Upper lobe of right lung (tissue), 1 donor: ENCODE data around the gene PIRT. TPM values are rescaled to one million over a fixed set of nuclear protein-coding genes. Genes with fewer than 3 reads are reported as not detected.
A peak's percentile ranks its signal among the peaks of the same experiment; 100 is the strongest.

ENCODE experiments used
- ATAC-seq: fragments of 200-7000 bp; cut with Tn5 transposase; one replicate; pipeline ENCODE4 v1.9.1; 2020; ENCODE audit warnings: mild to moderate bottlenecking, moderate library complexity
- DNase-seq: peaks from one replicate; pipeline ENCODE4 v3.0.0-alpha.2; 2020
- H3K27ac ChIP-seq: fragments of 200-600 bp; one replicate; pipeline ENCODE4 v1.8.0; 2022
- H3K27me3 ChIP-seq: fragments of 200-600 bp; one replicate; pipeline ENCODE4 v1.8.0; 2022; ENCODE audit warnings: mild to moderate bottlenecking
- H3K36me3 ChIP-seq: fragments of 200-600 bp; one replicate; pipeline ENCODE4 v1.8.0; 2022
- H3K4me1 ChIP-seq: fragments of 200-600 bp; one replicate; pipeline ENCODE4 v1.8.0; 2022
- H3K4me3 ChIP-seq: fragments of 200-600 bp; one replicate; pipeline ENCODE4 v1.8.0; 2022; ENCODE audit warnings: mild to moderate bottlenecking
- H3K9me3 ChIP-seq: fragments of 200-600 bp; one replicate; pipeline ENCODE4 v1.8.0; 2022
- intact Hi-C: fragments of 100-400 bp; cut with DNase I; formaldehyde crosslinking; loops from one replicate; pipeline ENCODE4 v1.11.0; 2022
- long read RNA-seq: library from polyadenylated mRNA; unstranded; transcript quantifications from one replicate; pipeline ENCODE4 v2.0.0, GENCODE V29; 2021
- total RNA-seq: library from RNA; stranded (reverse); fragmentation: NEBNext Ultra II Directional; extraction: Animal tissue kit (Norgen Biotek cat#: 25700); gene quantifications from one replicate; pipeline ENCODE4 v1.2.1, GENCODE V29; 2021
- TF ChIP-seq, protein P1 (sequence below): fragments of 200-600 bp; IDR thresholded peaks from one replicate; pipeline ENCODE4 v1.8.0; 2022; ENCODE audit warnings: antibody characterized with exemption
- donor health status: DM: no; HTN: yes; CAD: no; lungs with severe emphysema.

The PIRT gene
- not detected for total RNA-seq
- long read RNA-seq: 0 reads

- DNase-seq: no peak
- Histone ChIP-seq H3K4me1 (no peaks in the 10 kb centered on the region), H3K9me3 (no peaks in the 10 kb centered on the region), H3K27me3 (no peaks in the 10 kb centered on the region), H3K36me3 (no peaks in the 10 kb centered on the region), H3K27ac (no peak within 1 kb of the TSS), H3K4me3 (no peak within 1 kb of the TSS)
- TF ChIP-seq, protein P1, sequence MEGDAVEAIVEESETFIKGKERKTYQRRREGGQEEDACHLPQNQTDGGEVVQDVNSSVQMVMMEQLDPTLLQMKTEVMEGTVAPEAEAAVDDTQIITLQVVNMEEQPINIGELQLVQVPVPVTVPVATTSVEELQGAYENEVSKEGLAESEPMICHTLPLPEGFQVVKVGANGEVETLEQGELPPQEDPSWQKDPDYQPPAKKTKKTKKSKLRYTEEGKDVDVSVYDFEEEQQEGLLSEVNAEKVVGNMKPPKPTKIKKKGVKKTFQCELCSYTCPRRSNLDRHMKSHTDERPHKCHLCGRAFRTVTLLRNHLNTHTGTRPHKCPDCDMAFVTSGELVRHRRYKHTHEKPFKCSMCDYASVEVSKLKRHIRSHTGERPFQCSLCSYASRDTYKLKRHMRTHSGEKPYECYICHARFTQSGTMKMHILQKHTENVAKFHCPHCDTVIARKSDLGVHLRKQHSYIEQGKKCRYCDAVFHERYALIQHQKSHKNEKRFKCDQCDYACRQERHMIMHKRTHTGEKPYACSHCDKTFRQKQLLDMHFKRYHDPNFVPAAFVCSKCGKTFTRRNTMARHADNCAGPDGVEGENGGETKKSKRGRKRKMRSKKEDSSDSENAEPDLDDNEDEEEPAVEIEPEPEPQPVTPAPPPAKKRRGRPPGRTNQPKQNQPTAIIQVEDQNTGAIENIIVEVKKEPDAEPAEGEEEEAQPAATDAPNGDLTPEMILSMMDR: no peak
- ATAC-seq: no peak
- intact Hi-C loops: loop anchor here (10.0 kb wide), 1 partner anchor 193 kb away; no protein-coding TSS in a partner anchor
Measured at GRCh38 chr17:10837921-10838320, at the start of gene PIRT. TSS of gene PIRT (minus strand) at chr17:10838087. CDS start at chr17:10825645, 12,442 bp downstream.

DNA sequence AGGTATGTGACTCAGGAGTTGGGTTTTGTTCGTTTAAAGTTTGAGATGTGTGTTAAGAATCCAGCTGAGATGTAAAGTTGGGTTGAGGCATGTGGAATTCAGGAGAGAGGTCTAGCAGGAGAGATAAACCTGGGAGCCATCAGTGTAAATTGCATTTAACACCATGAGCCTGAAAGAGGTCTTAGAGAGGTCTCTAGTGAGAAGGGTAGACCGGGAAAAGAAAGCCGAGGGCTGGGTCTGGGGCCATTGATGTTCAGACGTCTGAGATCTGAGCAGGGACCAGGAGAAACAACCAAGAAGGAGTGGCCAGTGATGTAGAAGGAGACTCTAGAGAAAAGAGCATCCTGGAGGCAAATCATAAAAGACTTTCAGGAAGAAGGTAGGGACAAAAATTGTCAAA, 44.1 kb upstream of the PIRT start:
- TF ChIP-seq, protein P1: no peak

GRCh38 chr17:10879190-10879836, 41.4 kb upstream of the PIRT start:
- intact Hi-C loops: no loop called here
- TF ChIP-seq, protein P1: peak; percentile 25

More for the DNA sequence above, 44.1 kb upstream of the PIRT start:
- Histone ChIP-seq H3K9me3 (no peaks in the 10 kb centered on the region), H3K27me3 (peaks cover 5% of the 10 kb centered on the region), H3K36me3 (no peaks in the 10 kb centered on the region), H3K27ac (no peak overlapping the region), H3K4me3 (no peak overlapping the region), H3K4me1 (no peaks in the 10 kb centered on the region)
- DNase-seq (no peak), ATAC-seq (no peak)
- intact Hi-C loops: no loop called here

DNA sequence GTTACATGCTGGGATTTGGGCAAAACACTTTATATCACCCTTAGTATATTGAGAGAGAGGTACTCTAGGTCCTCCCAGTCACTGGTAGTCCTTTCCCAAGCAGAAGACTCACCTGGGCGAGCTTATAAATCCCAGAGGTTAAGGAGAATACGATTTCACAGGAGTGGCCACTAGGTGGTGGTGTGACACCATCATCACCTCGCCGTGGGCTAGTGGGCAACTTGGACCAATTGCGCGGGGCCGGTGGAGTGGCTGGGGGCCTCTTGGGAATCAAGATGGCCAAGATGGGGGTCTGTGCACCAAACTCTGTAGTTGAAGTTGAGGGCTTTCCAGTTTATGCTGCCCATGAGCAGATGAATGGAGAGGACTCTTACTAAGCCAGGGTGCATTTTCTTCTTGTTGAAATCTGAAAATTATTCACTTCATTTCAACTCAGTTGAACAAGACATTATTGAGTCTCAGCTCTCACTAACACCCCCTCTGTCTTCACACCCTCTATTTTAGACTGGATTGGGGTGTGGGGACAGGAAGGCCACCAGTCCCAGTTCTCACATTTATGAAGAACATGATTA, 38.2 kb upstream of the PIRT start:
- intact Hi-C loops: no loop called here

More at GRCh38 chr17:10879190-10879836, 41.4 kb upstream of the PIRT start:
- Histone ChIP-seq H3K36me3 (no peaks in the 10 kb centered on the region), H3K9me3 (no peaks in the 10 kb centered on the region), H3K27me3 (peaks cover 14% of the 10 kb centered on the region), H3K27ac (no peak overlapping the region), H3K4me3 (no peak overlapping the region), H3K4me1 (no peaks in the 10 kb centered on the region)
- DNase-seq (no peak), ATAC-seq (peak; percentile 56)

DNA sequence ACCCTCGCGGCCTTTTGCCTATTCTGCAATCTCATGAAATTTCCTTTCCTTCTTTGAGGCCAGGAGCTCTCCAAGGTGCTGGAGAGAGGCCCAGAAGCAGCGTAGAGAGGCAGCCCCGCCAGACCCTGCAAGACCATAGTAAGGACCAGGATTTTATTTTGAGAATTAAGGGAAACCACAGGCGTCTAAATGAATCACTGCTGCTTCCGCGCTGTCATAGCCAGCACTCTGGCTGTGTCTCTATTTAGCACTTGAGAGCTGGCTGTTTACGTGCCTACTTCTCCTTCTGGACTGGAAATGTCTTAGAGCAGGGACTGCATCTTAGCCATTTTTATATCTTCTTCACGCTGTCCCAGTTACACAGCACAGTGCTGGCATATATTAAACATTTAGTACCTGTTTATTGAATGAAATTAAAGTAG, 37.6 kb upstream of the PIRT start:
- TF ChIP-seq, protein P1: no peak
- DNase-seq: no peak

More for the DNA sequence above, 38.2 kb upstream of the PIRT start:
- TF ChIP-seq, protein P1: peak; percentile 64
- H3K9me3 ChIP-seq: no peaks in the 10 kb centered on the region
- peak; percentile 64 for DNase-seq
- no peaks in the 10 kb centered on the region for H3K4me1 ChIP-seq
- no peaks in the 10 kb centered on the region for H3K36me3 ChIP-seq
- H3K27me3 ChIP-seq: peaks cover 14% of the 10 kb centered on the region
- no peak overlapping the region for H3K27ac ChIP-seq
- peak; percentile 72 for ATAC-seq
- H3K4me3 ChIP-seq: no peak overlapping the region

More for the DNA sequence above, 37.6 kb upstream of the PIRT start:
- no peaks in the 10 kb centered on the region for H3K36me3 ChIP-seq
- intact Hi-C loops: no loop called here
- H3K4me3 ChIP-seq: no peak overlapping the region
- H3K27me3 ChIP-seq: peaks cover 9% of the 10 kb centered on the region
- no peak for ATAC-seq
- no peaks in the 10 kb centered on the region for H3K9me3 ChIP-seq
- no peaks in the 10 kb centered on the region for H3K4me1 ChIP-seq
- H3K27ac ChIP-seq: no peak overlapping the region
